Endodermal cell (in vitro differentiated cells): Measurements from ENCODE around the gene FAM50B. TPM values are rescaled to one million over a fixed set of nuclear protein-coding genes. Genes with fewer than 3 reads are reported as not detected.

Source experiments
- DNase-seq: peaks from one replicate; pipeline ENCODE4 v3.0.0-alpha.2; 2017
- H3K27ac ChIP-seq: 2 replicates; pipeline ENCODE4 v1.5.1; 2013; ENCODE audit warnings: mild to moderate bottlenecking, low read depth, low read length, moderate library complexity
- H3K27me3 ChIP-seq: 2 replicates; pipeline ENCODE4 v1.6.1; 2013; ENCODE audit warnings: mild to moderate bottlenecking, low read length, moderate library complexity; ENCODE audit not compliant: insufficient read depth, control insufficient read depth, poor library complexity, severe bottlenecking
- H3K36me3 ChIP-seq: 2 replicates; pipeline ENCODE4 v1.7.0; 2013; ENCODE audit warnings: mild to moderate bottlenecking, low read length, moderate library complexity; ENCODE audit not compliant: control insufficient read depth, insufficient read depth
- H3K4me1 ChIP-seq: one replicate; pipeline ENCODE4 v1.7.0; 2013; ENCODE audit warnings: low read length; ENCODE audit not compliant: control insufficient read depth, insufficient read depth
- H3K4me3 ChIP-seq: 2 replicates; pipeline ENCODE4 v1.5.1; 2013; ENCODE audit warnings: mild to moderate bottlenecking, low read length, moderate library complexity
- H3K9ac ChIP-seq: 2 replicates; pipeline ENCODE4 v1.6.1; 2013; ENCODE audit warnings: mild to moderate bottlenecking, low read length, moderate library complexity; ENCODE audit not compliant: poor library complexity, severe bottlenecking; ENCODE audit errors: extremely low read depth
- H3K9me3 ChIP-seq: 2 replicates; pipeline ENCODE4 v1.6.1; 2013; ENCODE audit warnings: mild to moderate bottlenecking, low read length, moderate library complexity; ENCODE audit not compliant: control insufficient read depth
- H3K27ac Mint-ChIP-seq: 2 replicates; pipeline ENCODE4 v1.8.0; 2020; ENCODE audit warnings: mixed read lengths
- H3K27me3 Mint-ChIP-seq: 2 replicates; pipeline ENCODE4 v1.8.0; 2021; ENCODE audit warnings: mild to moderate bottlenecking, mixed read lengths; ENCODE audit not compliant: insufficient read depth
- H3K36me3 Mint-ChIP-seq: 2 replicates; pipeline ENCODE4 v1.8.0; 2020; ENCODE audit warnings: low read depth, mixed read lengths
- H3K4me1 Mint-ChIP-seq: 2 replicates; pipeline ENCODE4 v1.8.0; 2020; ENCODE audit warnings: mixed read lengths
- H3K4me3 Mint-ChIP-seq: 2 replicates; pipeline ENCODE4 v1.8.0; 2020; ENCODE audit warnings: mild to moderate bottlenecking, moderate library complexity, mixed read lengths
- H3K9me3 Mint-ChIP-seq: 2 replicates; pipeline ENCODE4 v1.8.0; 2020; ENCODE audit warnings: mild to moderate bottlenecking, mixed read lengths
- CTCF ChIP-seq: fragments of 200-600 bp; sonication (generic); conservative IDR thresholded peaks from 2 replicates; pipeline ENCODE4 v1.5.0; 2021; ENCODE audit warnings: antibody characterized with exemption, mild to moderate bottlenecking
- WGBS, 2 experiments: methylation state at CpG; one replicate each; pipeline versions ENCODE4 v1.1.5 to v1.1.7; 2013; ENCODE audit warnings: missing lambda C conversion rate in 2 of 2, mixed read lengths in 1 of 2; ENCODE audit not compliant: insufficient coverage in 1 of 2, insufficient read length in 1 of 2; 5-methylcytosine and 5-hydroxymethylcytosine counted together
- total RNA-seq, 2 donors: library from RNA; stranded (reverse); fragmentation: NEBNext Ultra II Directional in 1 of 2; extraction: Animal tissue kit (Norgen Biotek cat#: 25700) in 1 of 2; gene quantifications; 2 replicates in 1 of 2; 3 replicates in 1 of 2; pipeline ENCODE4 v1.2.1, GENCODE V29; 2021

The FAM50B gene
- total RNA-seq, 2 donors from 2014 or later: 2.8 to 3.7 TPM

GRCh38 chr6:3837781-3838180 is 11.4 kb upstream of the FAM50B start:
- DNase-seq: no peak
- Histone ChIP-seq H3K27me3 (no peaks in the 10 kb centered on the region), H3K9ac (no peak overlapping the region), H3K36me3 (no peaks in the 10 kb centered on the region), H3K4me1 (no peaks in the 10 kb centered on the region), H3K9me3 (no peaks in the 10 kb centered on the region), H3K4me3 (no peak overlapping the region), H3K27ac (no peak overlapping the region)
- Mint-ChIP-seq H3K4me1 (no peaks in the 10 kb centered on the region), H3K27me3 (no peaks in the 10 kb centered on the region), H3K4me3 (no peak overlapping the region), H3K9me3 (no peaks in the 10 kb centered on the region), H3K27ac (no peak overlapping the region), H3K36me3 (no peaks in the 10 kb centered on the region)
- no peak for TF ChIP-seq CTCF
- 81% methylated on average over 1 of the region's 1 CpG; no CpG with 5 or more reads in 1 of the 2 experiments for WGBS, 2 experiments

- no peaks in the 10 kb centered on the region for H3K9me3 ChIP-seq
- no peak for DNase-seq
- Mint-ChIP-seq H3K27me3 (no peaks in the 10 kb centered on the region), H3K27ac (no peak overlapping the region), H3K4me3 (no peak overlapping the region), H3K9me3 (no peaks in the 10 kb centered on the region), H3K36me3 (no peaks in the 10 kb centered on the region), H3K4me1 (no peaks in the 10 kb centered on the region)
- TF ChIP-seq CTCF: no peak
- no peaks in the 10 kb centered on the region for H3K4me1 ChIP-seq
- 87 to 90% methylated on average over 5 to 8 of the region's 8 CpGs for WGBS, 2 experiments
- no peak overlapping the region for H3K9ac ChIP-seq
- no peak overlapping the region for H3K27ac ChIP-seq
- H3K27me3 ChIP-seq: no peaks in the 10 kb centered on the region
- no peaks in the 10 kb centered on the region for H3K36me3 ChIP-seq
- no peak overlapping the region for H3K4me3 ChIP-seq
Observed at GRCh38 chr6:3838992-3839867, 9.9 kb upstream of the FAM50B start.

GRCh38 chr6:3841066-3841454 is 8.1 kb upstream of the FAM50B start:
- Mint-ChIP-seq H3K36me3 (no peaks in the 10 kb centered on the region), H3K4me1 (no peaks in the 10 kb centered on the region), H3K27ac (no peak overlapping the region), H3K27me3 (no peaks in the 10 kb centered on the region), H3K9me3 (no peaks in the 10 kb centered on the region), H3K4me3 (no peak overlapping the region)
- H3K9ac ChIP-seq: no peak overlapping the region
- WGBS, 2 experiments: 96 to 98% methylated on average over 5 to 6 of the region's 6 CpGs
- no peaks in the 10 kb centered on the region for H3K9me3 ChIP-seq
- H3K36me3 ChIP-seq: no peaks in the 10 kb centered on the region
- no peaks in the 10 kb centered on the region for H3K4me1 ChIP-seq
- no peaks in the 10 kb centered on the region for H3K27me3 ChIP-seq
- no peak for TF ChIP-seq CTCF
- no peak for DNase-seq
- H3K4me3 ChIP-seq: no peak overlapping the region
- no peak overlapping the region for H3K27ac ChIP-seq
